Islet of Langerhans (tissue), 1 donor: ENCODE measurements around the gene GHR.

Experiments
- FAIRE-seq: peaks from one replicate; lab custom pipeline; 2011; peaks lifted over from hg19 to GRCh38; lab: Jason Lieb, UNC

GHR gene

DNA sequence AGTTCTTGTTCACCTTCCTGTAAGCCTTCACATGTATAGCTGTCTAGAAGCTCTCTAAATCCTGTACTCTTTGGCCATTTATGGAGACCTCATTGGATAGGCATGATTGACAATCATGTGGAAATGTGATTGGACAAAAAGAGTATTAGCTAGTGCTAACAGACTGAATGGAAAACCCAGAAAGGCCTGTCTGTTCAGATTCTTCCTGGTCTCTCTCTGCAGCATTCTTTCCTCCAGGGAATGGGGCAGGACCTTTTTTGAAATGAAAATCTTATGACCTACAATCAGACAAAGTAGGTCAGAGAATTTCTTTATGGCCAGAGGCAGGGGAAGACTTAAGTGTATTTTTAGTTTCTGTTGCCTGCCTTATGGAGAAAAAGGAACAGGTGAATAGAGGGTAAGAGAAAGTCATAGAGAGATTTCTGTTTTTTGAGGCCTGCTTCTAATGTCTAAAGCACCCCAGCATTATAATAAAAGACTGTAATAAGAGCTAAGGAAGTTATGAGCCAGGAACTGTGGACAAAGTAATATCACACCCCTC lies 181.0 kb downstream of the GHR start:
- FAIRE-seq, result no peak

DNA sequence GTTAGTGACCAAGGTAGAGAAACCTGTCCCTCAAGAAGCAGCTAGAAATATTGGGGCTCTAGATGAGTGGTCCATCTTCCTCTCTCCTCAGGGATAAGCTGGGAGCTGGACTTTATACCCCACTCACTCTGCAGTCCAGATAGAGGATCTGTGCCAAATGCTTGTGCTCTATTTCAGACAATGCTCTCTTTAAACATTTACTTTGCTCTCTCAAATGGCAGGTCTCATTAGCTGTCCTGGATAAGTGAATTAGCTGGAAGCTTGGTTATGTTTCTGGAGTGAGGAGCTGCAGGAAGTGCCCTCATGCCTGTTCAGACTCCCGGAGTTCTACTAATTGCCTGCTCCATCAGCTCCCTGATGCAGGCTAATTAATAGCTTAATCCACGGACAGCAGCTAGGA lies 182.3 kb downstream of the GHR start:
- no peak for FAIRE-seq

DNA sequence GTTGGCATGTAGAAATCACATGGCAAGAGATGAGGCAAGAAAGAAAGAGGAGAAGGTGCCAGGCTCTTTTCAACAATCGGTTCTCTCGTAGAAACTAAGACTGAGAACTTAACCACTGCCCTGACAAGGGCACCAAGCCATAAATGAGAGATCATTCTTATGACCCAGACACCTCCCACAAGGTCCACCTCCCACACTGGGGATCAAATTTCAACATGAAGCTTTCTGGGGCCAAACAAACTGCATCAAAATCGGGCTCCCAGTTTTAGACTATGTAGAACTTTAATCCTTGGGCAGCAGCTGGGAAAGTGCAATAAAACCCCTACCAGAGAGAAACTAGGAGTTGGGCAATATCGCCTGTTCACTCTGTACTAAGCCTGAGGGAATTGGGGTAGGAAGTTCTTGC lies 183.2 kb downstream of the GHR start:
- no peak for FAIRE-seq

DNA sequence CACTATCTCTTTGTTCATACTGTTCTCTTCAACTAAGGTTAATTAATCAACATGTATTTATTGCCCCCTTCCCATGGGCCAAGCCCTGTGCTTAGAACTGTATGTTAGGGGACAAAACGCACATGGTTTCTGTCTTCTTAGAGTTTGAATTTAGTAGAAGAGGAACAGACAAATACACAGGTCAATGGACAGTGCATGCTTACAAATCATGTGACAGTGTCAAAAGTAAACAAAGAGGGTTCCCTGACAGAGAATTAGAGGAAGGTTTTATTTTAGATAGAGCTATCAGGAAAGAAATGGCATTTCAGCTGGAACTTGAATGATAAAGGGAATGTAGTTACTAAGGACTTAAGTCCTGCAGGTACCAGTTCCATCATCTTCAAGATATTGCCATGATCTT lies 188.2 kb downstream of the GHR start:
- no peak for FAIRE-seq

DNA sequence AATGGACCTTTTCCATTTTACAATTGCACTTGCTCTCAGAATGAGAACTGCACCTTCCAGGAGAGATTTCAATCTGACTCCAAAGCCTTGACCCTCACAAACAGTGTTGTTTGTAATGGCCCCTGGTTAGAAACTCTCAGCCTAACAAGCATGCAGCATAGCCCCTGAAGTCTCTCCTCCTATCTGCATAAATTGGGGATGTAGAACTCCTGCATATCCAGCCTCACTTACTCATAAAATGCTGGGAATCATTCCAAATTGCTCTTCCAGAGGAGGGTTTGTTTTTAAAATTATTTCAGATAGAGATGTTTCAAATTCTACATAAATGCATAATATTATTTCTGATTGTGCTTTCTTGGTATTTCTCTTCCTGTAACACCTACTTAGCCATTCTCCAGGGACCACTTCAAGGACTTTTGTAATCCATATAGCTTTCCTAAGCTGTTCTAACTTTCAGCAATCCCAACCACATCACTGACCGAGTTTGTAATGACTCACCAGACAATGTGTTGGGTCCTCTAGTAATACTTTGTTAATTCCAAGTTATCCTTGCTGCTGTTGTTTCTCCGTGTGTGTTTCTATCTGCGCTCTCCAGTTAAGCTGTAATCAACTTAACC lies 189.6 kb downstream of the GHR start:
- FAIRE-seq, result no peak

DNA sequence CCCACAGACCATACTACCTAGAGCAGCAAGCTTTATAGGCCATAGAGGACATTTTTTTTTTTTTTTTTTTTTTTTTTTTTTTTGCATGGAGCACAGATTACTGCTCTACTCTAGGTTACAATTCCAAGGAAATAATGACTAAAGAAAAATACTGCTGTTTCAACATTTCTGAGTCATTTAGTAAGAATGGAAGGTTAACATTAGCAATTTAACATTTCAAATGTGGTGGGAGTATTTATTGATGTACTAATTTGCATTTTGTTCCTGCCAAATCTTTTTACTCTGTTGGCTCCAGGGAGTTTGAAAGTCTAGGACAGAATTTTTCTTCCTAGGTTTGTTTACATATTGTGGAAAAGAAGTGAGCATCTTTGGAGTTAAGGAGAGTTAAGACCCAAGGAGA lies 191.3 kb downstream of the GHR start:
- FAIRE-seq, result no peak

DNA sequence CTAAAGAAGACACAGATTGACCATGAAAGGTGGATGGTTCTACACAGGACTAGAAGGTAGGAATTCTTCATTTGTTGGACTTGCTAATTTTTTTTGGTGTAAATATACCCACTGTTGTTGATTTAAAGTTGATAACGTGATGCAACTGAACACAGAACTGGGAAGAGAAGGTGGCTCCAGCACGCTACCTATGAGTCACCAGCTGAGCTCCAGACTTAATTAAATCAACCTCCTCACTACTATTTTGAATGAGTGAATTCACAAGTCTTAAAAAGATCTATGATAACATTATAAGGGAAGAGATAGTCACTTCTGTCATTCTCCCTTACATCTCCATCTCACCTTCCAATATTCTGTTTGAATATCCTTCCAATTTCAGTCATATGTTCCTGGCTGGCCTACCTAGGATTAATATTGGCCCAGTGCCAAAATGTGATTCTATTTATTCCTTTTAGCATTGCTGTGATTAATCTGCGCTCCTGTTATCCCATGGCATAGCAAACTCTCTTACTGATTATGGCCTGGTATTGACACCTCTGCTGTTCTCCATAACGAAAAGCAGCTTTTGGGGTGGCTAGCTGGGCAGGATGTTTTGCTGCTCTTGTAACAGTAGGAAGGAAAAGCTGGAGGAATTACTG lies 197.5 kb downstream of the GHR start:
- FAIRE-seq, result no peak

DNA sequence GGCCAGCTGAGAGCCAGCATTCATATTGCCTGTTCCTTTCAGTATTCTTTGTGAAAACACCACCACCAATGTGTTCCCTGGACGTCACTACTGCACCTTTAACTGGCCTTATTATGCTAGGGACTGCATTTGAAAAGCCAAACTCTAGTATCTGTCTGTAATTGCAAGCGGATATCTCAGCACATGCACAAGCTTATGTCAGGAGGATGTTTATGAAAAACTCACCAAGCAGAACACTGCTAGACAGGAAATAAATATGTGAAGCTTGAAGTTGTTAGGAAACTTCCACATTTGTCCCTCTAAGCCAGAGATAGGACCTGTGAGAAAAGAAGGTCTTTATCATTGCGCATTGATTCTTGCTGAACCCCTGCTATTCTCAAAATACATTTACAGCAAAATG lies 198.0 kb downstream of the GHR start:
- FAIRE-seq, result no peak

DNA sequence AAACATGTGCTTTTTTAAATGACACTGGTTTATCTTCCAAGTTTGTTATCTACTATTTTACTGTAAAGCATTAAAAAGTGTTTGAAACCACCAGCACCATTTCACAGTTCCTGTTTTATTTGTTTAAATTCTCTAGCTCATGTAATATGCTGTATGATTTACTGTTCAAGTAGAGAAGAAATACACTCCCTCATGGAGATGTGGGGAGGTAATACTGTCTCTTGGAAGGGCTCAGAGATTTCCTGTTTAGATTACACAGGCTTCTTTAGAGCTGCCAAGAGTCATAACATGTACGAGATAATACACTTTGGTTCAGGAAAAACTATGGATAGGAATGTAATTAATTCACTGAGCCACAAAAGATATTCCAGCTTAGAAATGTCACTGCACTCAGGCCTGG lies 198.4 kb downstream of the GHR start:
- FAIRE-seq, result no peak

DNA sequence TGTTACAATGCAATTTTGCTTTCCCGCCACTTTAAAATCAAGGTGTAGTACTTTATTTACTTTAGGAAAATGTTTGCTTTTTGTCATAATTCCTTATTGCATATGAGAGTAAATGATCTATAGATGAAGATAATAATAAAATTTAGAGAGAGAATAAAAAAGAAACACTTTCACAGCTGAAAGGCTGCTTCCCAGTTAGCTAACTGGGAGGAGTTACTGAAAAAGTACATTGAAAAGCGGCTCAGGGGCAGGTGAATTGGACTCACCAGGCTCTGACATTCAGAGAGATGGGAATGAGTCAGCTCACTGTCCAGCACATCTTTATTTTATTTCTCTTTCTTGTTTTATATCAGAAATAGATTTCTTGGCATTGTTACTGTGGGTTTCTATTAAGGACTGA lies 201.7 kb downstream of the GHR start:
- no peak for FAIRE-seq

DNA sequence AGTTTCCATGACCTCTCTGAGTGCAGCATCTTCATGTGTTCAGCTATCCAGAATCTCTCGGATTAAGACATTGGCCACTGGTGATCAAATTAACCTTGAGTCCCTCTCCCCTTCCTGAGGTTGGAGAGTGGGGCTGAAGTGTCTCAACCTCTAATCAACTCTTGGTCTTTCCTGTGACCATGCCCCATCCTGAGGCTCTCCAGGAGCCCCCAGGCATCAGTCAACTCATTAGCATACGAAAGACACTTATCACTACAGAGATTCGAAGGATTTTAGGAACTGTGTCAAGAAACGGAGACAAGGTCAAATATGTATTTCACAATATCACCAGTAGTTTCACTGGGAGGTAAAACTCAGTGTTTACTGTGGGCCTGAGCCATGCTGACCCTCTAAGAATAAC lies 203.2 kb downstream of the GHR start:
- FAIRE-seq, result no peak

DNA sequence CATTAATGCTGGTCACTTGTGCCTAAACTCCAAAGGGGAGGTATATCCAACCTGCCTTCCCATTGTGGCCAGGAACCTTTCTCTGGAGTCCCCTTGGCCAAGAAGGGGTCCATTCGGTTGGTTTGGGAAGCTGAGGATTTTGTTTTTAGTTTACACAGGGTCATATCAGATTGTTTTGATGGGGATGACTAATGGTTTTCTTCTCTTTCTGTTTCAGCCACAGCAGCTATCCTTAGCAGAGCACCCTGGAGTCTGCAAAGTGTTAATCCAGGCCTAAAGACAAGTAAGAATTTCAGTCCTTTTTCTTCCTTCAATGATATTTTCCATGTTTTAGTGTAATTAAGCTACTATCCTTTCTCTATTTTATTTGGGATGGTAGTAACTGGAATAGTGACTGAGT lies 205.6 kb downstream of the GHR start:
- FAIRE-seq, result no peak

DNA sequence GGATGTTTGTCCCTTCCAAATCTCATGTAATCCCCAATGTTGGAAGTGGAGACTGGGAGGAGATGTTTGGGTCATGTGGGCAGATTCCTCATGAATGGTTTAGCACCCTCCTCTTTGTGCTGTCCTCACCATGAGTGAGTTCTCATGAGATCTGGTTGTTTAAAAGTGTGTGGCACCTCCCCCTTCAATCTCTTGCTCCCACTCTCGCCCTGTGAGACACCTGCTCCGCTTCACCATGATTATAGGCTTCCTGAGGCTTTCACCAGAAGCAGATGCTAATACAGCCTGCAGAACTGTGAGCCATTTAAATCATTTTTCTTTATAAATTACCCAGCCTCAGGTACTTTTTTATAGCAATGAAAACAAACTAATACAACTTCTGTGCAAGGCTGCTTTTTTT lies 206.0 kb downstream of the GHR start:
- no peak for FAIRE-seq

DNA sequence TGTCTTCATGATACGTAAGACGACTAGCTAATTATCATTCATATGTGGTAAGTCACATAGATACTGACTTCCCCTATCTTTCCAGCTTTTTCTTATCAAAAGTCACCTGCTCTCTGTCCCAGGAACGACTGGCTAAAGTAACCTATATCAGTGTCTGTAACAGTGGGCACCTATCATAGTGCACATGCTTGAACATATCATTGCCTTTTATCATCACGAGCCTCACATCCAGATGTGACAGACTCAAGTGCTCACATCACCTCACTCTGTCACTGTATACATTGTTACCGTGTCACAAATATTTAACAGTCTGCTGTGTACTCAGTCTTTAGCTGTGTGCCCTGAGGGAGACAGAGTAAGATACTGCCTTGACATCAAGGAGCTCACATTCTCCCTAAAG lies 208.0 kb downstream of the GHR start:
- FAIRE-seq, result no peak

DNA sequence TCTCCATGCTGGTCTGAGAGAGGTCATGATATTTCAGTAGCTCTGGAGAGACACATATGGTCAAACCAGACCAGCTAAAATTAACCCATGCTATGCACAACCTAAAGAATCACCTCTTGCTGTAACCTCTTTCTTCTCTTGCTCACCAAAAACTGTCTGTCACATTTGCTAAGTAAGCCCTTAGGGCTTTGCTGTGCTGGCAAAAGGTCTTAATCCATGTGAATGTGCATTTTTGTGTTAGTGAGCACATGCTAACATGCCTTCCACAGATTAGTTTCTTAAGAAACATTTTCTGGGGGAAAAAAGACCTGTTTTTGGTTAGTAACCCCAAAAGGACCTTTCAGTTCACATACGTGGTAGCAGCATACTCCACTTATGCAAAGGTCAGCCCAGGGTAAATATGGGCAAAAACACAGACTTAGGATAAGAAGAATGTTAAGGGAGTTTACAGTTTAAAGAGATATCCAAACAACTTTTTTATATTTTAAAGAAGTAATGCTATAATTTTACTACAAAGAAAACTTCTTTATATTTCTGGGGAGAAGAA lies 209.2 kb downstream of the GHR start:
- FAIRE-seq, result no peak

DNA sequence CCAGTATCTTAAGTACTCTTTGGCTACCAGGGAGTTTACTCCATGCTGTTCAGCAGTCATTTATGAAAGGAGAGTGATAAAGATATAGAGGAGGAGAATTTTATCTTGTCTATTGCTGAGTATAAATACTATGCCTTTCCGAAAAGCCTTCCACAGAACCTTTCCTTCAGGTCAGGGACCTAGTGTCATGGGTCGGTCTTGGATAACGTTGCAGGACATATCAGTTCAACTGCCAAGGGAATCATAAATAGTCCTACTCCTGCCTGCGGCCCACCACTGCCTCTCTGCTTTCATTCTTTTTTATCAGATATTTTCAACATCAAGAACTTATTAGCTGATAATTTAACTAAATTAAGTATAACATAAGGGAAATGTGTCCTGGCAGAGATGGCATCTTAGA lies 211.3 kb downstream of the GHR start:
- FAIRE-seq, result no peak

DNA sequence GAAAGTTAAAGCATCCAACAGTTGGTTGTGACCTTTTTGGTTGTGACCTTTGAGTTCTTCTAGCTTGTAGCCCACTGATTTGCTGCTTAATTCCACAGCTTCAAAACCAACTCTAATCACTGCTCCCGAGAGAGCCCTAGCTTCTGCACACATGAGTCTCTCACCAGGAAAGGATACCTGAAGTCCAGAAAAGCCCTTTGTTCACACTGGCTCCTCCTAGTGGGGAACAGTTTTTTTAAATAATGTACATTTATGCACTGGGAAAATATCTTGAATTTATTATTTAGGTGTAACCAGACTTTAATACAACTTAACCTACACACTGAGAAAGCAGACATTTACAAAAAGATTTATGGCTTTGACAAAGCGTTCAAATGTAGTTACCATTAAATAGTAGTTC lies 213.2 kb downstream of the GHR start:
- no peak for FAIRE-seq

DNA sequence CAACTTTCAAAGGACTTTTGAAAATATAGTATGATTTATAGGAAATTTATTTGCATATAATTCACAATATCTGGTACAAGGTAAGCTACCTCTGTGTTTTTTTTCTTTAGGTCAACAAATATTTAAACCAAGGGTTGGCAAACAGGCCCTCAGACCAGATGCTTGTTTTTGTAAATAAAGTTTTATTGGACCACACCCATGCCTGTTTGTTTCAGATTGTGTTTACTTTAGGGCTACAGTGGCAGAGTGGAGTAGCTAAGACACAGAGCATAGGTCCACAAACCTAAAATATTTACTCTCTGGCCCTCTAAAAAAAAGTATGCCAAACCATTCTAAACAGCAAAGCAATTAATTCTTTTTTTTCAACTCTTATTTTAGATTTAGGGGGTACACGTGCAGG lies 213.7 kb downstream of the GHR start:
- FAIRE-seq, result no peak

DNA sequence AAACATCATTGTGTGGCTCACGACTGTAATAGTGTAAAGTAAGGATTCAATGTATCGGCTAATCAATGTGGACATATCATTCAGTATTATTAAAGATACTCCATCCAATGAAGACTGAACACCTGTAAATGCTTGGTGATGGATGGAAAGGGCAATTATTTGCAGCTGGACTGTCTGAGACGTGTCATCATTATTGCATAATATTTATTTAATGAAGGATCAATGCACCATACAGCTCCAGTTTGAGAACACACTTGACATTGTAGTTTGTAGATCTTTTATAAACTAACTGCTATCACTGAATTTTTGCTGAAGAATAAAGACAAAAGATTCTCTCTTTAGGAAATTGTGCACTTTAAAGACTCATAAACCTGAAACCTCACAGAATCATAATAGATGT lies 215.7 kb downstream of the GHR start:
- FAIRE-seq, result no peak

DNA sequence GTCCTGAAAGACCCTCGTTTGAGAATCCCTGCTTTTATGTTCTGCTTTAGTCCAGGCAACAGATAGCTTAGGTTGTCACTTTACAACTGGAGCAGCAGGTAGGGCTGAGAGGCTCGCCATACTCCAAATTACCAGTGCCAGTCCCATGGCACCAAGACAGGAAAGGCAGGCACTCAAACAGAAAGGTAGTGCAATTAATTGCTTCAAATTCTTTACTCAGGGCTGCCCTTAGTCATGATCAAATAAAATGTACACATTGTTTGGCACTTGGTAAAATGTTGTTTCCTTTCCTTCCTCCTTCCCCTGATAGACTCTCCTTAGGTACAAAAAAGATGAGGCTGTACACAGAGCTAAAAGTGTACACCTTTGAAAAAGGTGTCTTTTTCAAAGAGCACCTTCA lies 217.6 kb downstream of the GHR start:
- no peak for FAIRE-seq

DNA sequence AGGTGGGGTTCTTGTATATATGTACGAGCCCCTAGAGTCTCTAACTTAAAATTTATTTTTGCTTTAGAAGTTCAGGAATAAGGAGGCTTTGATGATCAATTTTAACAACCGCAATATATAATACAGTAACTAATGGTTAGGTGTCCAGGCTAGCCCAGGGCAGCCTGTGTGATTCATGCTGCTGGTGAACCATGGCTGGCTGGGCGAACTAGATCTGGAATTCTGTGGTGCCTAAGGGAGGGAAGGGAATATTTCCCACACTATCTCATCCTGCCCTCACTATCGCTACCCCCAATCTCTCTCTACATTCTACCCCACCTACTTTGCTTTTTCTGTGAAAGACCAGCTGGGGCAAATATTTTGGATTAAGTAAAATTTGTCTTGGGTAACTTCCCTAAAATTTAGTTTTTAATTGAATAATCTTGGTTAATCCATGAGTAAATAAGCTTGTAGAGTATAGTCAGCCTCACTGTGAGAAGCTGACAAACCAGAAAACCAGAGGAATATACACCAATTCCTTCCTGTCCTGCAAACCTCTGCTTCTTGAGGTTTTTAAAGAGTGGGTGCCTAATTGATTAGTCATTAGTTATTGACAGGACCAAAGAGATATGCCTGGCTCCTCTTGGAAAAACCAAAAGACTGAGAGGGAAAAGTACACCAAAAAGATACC lies 218.2 kb downstream of the GHR start:
- no peak for FAIRE-seq

DNA sequence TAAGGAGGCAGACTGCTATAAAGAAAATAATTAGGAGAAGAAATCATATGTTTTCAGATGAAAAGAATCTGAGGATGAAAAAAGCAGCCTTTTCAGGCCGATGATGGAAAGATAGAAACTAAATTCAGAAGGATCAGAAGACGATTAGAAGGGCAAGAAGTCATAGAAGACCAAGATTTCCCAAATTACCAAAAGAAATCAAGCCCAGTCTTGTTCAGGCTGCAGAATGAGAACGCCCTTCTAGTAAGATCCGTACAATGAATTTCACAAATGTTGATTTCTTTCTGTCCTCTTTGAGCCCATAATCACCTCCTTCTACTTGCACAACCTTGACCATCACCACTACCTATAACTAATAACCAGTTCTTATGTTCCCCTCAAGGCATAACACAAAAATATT lies 218.8 kb downstream of the GHR start:
- FAIRE-seq, result no peak

DNA sequence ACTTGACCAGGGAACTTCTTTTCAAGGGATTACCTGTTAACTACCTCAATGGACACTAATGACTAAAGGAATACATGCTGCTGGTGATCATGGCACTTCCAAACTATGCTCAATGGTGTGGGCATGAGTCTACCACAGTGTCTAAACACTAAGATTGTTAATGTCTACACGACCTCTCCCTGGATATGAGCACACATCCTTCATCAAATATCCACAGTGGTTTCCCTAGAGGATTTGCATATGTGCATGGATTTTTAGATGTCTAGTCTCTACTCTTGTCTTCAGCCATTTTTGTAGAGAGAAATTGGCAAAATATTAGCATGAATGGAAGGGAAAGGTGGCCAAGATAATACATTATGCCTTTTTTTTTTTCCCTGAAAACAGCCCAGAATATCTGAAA lies 220.1 kb downstream of the GHR start:
- FAIRE-seq, result no peak

DNA sequence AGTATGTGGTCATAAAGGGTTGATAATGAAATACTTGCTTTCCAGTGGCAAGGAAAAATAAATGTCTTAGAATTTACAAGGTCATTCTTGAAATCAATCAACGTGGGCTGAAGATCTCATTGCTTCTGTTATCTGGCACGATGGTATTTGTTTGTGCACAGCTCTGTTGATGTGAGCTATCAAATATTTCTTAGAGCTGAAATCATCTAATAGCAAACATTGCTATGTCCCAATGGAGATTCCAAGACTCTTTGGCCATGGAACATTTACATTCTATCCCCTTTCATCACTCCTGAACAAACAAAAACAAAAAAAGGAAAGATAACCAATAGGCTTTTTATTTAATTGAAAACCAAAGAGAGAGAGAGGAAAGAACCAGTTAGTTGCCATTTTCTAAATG lies 221.9 kb downstream of the GHR start:
- no peak for FAIRE-seq
